HG03095 (cell line): ENCODE data around the gene CELA2B.

Source experiments
- ATAC-seq: cut with Tn5 transposase; IDR thresholded peaks from one replicate; pipeline ENCODE4 v1.9.1; 2021; ENCODE audit warnings: moderate library complexity; ENCODE audit not compliant: unreplicated experiment

Gene CELA2B

DNA sequence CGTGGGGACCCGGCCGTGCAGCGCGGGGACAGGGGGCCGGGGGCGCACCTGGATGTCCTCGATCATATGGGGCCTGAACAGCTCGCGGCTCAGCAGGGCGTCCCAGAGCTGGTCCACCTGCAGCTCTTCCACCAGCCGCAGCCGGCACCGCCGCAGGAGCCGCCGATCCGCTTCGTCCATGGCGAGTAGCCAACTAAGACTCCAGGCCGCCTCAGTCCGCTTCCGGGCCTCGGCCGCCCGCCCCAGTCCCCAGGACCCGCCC, 48.0 kb downstream of the CELA2B start, which contains the start of gene CASP9:
CASP9 (minus strand) TSS at position 195 of the 262 bp plus-strand sequence; CDS start at position 180, 15 bp downstream.
- peak; percentile 1 for ATAC-seq

DNA sequence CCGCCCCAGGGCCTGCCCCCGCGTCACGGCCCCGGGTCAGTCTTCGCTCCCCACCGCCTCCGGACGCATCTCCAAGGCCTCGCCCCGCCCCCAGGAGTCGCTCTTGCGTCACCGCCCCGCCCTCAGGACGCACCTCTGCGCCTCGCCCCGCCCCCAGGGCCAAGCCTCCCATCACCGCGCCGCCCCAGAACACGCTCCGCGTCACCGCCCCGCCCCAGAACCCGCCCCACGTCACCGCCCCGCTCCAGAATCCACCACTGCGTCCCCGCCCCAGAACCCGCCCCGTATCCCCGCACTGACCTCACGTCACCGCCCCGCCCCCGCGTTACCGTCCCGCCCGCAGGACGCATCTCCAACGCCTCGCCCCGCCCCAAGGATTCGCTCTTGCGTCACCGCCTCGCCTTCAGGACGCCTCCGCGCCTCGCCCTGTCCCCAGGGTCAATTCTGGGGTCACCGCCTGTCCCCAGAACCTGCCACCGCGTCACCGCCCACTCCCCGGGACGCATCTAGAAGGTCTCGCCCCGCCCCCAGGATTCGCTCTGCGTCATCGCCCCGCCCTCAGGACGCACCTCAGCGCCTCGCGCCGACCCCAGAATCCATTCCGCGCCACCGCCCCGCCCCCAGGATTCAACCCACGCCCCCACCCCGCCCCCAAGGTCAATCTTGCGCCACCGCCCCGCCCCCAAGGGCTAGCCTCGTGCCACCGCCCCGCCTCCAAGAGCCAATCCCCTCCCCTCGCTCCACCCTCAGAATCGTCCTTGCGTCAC, 48.6 kb downstream of the CELA2B start:
- ATAC-seq = peak; percentile 38

DNA sequence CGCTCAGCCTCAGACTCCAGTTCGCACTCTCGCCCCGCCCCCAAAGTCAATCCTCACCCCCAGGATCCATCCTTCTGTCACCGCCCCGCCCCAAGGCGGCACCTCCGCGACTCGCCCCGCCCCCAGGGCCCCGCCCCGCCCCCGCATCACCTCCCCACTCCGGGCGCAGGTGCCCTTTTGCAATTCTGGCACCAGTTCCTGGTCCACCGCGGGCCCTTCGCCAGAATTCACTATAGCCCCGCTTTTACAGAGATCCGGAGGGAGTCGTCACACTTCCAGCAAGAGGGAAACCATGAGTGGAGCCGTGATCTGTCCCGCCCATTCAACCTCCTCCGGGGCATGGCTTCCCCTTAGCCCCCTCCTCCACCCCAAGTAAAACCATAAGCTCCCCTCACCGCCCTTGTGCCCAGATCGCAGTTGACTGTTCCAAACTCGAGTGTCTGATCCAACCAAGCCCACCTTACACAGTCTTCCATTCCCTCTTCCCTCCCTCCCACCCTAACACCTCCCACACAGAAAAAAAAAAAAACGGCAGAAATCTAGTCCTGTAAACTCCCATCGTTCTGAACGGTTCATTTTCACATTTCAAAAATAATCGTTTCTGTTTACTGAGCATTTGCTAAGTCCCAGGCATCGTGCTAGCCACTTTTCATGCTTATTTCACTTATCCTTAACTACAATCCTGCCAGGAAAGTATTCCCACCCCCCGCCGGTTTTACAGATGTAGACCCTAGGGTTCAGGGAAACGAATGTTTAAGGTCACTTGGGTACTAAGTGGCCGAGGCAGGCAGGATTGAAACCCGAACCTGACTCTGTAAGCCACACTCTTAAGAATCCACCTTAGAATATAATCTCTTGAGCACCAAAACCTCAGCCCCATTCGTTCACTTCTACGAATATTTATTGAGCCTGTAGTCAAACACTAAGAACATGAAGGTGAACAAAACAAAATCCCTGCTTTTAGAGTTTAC, 49.4 kb downstream of the CELA2B start:
- no peak for ATAC-seq

DNA sequence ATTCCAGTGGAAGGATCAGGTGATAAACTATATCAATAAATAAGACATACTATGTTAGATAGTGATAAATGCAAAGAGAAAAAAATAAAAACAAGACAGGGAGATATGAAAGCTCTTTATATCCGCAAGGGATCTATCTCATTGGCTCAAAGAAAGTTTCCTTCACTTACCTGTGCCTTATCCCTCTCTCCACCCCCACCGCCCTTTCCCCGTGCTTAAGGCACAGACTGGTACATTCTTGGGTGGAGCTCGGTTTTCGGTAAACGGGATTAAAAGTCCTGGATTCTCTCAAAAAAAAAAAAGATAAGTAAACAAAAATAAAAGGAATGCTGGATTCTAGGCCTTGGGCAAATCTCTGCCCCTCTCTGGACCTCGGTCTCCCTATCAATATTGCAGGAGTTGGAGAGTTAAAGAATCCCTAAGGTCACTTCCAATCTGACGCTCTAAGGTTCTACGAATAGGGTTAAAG, 50.2 kb downstream of the CELA2B start:
- ATAC-seq = no peak

DNA sequence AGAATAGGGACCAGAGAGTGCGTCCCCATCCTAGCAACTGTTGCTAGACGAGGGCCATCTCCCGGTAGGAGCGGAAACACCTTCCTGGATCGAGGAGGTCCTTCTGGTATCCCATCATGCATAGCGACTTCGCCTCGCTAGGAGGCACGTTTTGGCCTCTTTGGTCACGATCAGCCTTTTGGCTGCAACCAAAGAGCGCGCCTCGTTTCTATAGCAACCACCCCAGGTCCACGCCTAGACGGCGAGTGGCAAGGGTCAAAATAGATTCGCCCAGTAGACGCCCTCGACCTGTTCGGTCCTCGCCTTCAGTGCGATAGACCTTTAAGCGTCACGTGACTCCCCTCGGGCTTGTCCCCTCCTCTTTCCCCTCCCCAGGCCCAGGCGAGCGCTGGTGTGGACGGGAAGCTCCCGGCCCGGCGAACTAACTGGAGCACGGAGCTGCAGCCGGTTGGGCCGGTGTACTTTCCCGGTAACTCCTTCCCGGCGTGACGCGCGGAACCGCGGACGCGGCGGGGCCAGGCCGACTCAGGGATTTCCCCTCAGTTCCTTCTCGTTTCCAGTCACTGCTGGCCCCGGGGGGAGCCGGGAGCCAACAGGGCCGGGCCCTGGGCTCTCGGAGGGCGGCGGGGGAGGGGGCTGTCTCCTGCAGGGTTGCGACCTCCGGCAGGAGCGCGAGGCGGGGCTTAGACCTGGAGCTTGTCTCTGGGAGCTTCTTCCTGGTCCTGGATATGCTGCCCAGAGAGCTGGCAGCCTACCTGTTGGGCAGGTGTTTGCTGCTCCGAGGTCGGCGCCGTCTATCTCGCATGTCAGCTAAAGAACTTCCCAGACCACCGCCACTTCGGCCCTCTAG, 50.8 kb downstream of the CELA2B start, which contains the start of gene DNAJC16:
DNAJC16 (plus strand) TSS at position 359 of the 850 bp plus-strand sequence. CDS start 2,258 bp downstream, outside the sequence.
- ATAC-seq = peak; percentile 44

- ATAC-seq = no peak
These were observed 55.1 kb downstream of the CELA2B start for GRCh38 chr1:15531003-15531402.

GRCh38 chr1:15531682-15532081, 55.8 kb downstream of the CELA2B start:
- ATAC-seq = no peak

DNA sequence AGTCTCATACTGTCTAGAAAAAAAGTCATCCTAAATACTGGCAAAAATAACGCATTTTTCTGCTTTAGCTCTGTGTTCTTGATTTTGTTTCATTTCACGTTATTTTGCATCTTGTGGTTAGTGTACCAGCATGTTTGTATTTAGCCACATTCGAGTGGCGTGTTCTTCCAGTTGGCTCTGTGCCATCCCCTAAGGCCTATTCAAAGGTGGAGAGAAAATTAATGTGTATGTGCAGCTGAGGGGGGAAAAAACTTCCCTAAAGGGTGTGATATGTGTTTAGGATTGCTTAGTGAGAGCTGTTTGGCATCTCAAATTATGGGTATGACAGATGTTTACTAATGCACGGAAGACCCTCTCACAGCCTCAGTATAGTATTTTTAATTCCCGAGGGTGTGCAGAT, 62.9 kb downstream of the CELA2B start:
- ATAC-seq = no peak

DNA sequence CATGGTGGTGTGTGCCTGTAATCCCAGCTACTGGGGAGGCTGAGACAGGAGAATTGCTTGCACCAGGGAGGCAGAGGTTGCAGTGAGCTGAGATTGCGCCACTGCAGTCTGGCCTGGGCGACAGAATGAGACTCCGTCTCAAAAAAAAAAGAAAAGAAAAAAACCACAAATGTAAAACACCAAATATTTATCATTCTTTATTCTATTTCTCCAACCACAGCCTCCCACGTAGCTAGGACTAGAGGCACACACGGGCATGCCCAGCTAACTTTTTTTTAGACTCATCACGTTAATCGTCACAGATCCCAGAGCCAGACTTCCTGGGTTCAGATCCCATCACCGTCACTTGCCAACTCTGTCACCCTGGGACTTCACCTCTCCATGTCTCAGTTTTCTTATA, 64.3 kb downstream of the CELA2B start:
- no peak for ATAC-seq
